ENCODE data around the gene MANBA.
"Not testable (repeated sequence)": the region's sequence is repeated elsewhere in the genome, so short reads cannot be mapped to it uniquely, and the experiment has no call there.

The MANBA gene

GRCh38 chr4:102619776-102620631, 140.8 kb downstream of the MANBA start:
- DNase-seq, result not testable (repeated sequence)

- not testable (repeated sequence) for DNase-seq
These were observed 141.7 kb downstream of the MANBA start for GRCh38 chr4:102619021-102619420.

DNA sequence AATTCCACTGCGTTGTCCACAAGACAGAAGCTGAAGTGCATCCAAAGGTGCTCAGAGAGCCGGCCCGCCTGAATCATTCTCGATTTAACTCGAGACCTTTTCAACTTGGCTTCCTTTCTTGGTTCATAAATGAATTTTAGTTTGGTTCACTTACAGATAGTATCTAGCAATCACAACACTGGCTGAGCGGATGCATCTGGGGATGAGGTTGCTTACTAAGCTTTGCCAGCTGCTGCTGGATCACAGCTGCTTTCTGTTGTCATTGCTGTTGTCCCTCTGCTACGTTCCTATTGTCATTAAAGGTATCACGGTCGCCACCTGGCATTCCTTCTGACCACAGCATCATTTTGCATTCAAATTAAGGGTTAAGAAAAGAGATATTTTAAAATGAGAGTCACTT, 144.1 kb downstream of the MANBA start:
- DNase-seq, result no peak

DNA sequence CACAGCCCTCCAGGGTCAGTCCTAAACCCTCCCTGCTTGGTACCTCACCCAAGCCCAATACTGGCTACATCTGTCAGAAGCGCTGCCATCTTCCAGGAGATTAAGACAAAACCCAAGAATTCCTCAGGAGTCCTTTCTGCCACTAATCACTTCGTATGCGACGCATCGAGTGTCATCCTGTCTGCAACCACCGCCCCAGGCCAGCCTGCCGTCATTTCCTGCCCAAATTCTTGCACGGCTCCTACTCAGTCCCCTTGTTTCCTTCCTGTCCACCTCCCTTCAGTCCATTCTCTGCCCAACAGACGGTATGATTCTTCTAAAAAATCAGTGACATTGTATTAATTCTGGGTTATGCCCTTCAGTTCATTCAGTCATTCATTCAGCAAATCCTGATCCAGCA, 146.0 kb downstream of the MANBA start:
- DNase-seq, result no peak

DNA sequence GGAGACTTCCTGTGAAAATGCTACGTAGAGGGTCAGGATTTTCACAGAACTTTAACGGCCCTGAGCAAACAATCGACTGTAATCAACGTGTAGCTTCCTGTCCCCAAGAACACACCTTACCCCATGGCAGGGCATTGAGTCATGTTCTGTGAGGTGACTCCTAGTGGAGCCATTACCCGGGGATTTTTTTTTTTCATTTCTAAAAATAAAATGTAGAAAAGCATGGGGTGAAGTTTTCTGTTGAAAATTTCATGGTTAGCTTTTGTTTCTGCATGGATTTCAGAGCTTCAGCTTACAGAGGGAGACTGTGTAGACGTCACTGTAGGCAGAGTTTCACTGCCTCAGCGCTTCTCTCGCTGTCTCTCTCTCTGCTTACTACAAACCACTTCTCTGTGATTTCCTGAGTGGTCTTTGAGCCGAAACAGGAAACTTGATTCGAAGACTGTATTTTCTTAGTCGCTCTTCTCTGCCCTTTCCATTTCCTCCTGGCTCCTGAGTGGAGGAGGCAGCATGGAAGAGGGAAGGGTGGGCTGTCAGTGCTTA, 147.9 kb downstream of the MANBA start:
- DNase-seq, result no peak

GRCh38 chr4:102612210-102612609, 148.6 kb downstream of the MANBA start:
- no peak for DNase-seq

- DNase-seq, result no peak
These were observed 150.3 kb downstream of the MANBA start for GRCh38 chr4:102610476-102610875.

- no peak for DNase-seq
These were observed 150.8 kb downstream of the MANBA start for GRCh38 chr4:102610007-102610406.

DNA sequence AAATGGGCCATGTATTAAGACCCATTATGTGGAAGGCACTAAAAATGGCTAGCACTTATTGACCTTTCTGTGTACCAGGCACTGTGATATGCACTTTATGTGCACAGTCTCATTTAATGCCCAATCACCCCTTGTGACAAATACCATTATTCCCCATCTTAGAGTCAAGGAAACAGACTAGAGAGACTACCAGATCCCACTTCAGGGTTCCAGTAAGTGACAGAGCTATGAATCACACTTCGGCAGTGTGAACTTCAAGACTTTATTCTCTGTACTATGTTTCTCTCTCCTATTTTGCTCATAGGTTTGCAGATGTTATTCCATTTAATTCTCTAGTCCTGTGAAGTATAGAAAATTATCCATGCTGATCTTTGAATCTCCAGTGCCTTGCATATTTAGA, 152.6 kb downstream of the MANBA start:
- no peak for DNase-seq

- no peak for DNase-seq
These were observed 153.8 kb downstream of the MANBA start for GRCh38 chr4:102606846-102607450.

GRCh38 chr4:102606261-102606660, 154.5 kb downstream of the MANBA start:
- DNase-seq, result no peak

DNA sequence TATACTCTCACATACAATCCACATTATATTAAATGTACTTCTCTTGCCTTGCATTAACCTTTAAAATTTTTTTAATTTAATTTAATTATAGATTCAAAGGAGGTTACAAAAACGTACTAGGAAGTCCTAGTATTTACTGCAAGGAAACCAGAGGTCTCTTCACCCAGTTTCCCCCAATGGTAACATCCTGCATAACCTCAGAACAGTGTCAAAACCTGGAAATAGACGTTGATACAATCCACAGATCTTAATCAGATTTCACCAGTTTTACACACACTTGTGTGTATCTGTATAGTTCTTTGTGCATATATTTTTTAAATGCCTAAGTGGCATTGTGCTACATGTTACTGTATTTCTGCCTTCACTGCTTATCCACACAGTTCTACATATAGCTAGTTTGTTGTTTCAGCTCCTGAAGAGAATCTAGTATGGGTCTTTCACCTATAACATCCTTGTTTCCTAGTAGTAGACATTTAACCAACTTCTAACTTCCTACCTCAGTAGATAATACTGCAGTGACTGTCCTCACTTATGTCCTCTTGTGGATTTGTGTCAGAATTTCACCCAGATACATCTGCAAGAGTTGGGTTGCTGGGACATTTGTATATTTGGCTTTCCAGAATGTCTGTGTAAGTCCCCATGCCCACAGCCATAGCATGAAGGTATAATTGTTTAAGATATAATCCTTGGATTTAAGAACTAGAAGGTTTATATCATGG, 156.4 kb downstream of the MANBA start:
- DNase-seq, result no peak

DNA sequence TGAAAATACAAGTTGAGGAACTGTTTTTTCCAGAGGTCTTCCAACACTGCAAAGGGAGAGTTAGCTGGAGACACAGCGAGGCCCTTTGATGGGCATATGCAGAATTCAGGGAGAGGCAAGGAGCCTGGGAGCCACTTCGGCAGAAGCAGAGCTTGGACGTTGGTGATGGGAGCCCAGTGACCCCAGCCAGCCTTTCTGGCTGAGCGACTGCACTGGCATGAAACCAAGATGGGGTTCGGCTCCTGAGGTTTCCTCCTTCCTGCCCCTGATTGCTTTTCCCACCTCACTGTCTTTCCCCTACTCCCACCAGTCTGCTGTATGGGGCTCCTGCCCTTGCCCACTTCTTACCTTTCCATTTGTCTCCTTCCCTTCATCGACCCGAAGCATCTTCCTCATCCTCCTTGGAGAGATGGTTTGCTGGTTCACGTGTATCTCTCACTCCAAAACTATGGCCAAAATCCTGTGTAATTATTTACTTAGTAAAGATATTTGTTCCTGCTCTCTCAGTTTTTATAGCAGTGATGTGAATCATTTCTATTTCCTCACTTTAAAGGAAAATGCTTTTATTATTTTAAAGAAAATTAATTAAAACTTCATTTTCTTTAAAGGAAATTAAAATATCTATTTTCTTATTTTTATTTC, 159.1 kb downstream of the MANBA start:
- DNase-seq, result no peak

- DNase-seq, result no peak
These were observed 160.1 kb downstream of the MANBA start for GRCh38 chr4:102600689-102601088.

- no peak for DNase-seq
These were observed 160.9 kb downstream of the MANBA start for GRCh38 chr4:102599886-102600285.

DNA sequence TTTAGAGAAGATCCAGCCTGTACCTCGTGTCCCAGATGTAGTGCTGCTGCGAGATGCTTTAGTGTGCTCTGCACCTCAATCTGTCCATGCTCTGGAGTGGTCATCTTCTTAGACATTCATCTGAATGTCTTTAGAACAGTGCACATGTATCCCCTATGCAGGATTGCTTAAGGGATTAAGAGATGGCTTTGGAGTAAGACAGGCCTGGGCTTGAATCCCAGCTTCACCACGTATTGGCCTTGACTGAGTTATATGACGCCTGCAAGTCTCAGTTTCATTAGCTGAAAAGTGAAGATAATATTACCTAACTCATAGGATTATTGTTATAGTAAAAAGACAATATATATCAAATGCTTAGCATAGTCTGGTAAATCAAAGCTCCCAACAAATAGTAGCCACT, 161.3 kb downstream of the MANBA start:
- DNase-seq, result no peak

DNA sequence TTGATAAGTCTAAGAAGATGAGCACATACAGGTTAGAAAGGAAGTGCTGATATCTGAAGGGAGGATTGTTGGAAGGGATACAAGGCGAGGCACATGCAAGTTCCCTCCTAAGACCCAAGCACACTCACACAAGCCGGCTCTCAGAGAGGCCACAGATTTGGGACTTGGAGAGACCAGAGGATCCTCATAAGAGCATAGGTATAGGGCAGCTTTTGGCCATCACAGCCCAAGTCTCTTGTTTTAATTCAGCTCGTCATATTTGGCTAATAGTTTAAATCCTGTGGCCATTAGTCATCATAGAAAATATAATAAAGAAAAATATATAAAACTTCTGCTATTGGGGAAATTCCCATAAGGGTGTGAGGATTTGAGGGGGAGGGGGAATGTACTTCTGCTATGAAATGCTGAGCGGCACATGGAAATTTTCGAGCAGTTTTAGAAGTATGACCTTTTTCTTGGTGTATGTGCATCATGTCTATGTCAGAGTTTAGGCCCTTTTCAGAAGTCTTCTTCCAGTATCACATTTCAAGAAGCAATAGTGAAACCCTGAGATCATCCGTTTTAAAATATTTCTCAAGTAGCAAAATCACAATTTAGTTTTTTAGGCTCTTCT, 161.9 kb downstream of the MANBA start:
- no peak for DNase-seq

DNA sequence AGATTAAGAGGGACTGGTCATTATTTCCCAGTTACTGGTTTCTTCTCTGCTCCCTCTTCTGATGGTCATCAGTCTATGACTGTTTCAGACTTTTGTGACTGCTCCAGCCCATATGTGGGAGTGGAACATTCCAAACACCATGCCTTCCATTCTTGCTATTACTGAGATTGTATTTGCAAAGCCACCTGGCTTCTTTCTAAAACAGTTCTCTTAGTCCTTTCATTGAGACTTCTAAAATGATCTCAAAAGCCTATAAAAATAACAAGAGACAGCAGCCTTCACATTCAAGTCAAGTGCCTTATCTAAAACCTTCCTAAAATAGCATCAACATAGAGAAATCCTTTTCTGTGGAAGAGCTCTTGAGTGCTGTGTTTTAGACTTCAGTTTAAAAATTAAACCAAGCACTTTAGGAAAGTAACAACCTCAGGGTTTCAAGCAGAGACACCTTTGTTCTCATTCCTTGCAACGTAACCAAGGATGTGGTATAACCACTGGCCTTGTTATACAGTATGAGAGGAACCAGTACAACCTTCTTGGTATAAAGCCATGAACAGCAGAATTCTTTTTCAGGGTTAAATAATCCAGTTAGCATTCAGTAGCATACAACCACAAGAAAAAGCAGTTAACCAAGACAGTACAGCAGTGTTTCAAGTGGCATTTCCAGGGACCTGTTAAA, 162.5 kb downstream of the MANBA start:
- DNase-seq, result no peak

DNA sequence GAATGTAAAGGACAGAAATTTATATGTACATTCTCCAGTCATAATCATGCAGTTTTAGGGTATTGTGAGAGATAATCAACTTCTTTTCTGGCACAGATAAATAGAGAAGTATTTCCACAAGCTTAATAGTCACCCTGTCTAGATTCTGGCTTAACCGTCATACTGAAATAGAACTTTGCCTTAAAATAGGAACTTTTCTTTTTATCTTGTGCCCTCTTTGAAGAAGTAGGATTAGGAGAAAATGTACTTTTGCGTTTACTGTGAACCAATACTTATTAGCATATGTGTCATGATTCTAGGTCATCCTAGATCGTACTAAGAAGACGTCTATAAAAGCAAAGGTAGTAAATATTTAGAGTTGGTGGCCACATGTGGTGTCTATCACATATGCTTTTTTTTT, 164.2 kb downstream of the MANBA start:
- no peak for DNase-seq

GRCh38 chr4:102594000-102594399, 166.8 kb downstream of the MANBA start:
- no peak for DNase-seq

- DNase-seq, result no peak
These were observed 167.6 kb downstream of the MANBA start for GRCh38 chr4:102593147-102593546.

GRCh38 chr4:102592256-102592655, 168.5 kb downstream of the MANBA start:
- DNase-seq, result no peak

Data from right kidney (tissue), 1 donor.